Esophagus muscularis mucosa (tissue), 4 donors: ENCODE measurements around the gene UBL7.

Experiments
- CTCF ChIP-seq, 3 experiments: fragments of 200-600 bp in 2 of 3; fragments of 450-650 bp in 1 of 3; sonication (generic) in 2 of 3; IDR thresholded peaks; one replicate each; pipeline ENCODE4 v1.5.1; 2017 to 2019; ENCODE audit warnings: antibody characterized with exemption in 3 of 3, mild to moderate bottlenecking in 2 of 3, moderate library complexity in 1 of 3
- EP300 ChIP-seq: sonication (generic); formaldehyde crosslinking; IDR thresholded peaks from one replicate; pipeline ENCODE4 v1.6.1; 2017; ENCODE audit warnings: antibody characterized with exemption
- POLR2A ChIP-seq: fragments of 450-650 bp; IDR thresholded peaks from one replicate; pipeline ENCODE4 v1.6.1; 2017; ENCODE audit warnings: antibody characterized with exemption, moderate library complexity, mild to moderate bottlenecking, low read depth
- POLR2AphosphoS5 ChIP-seq, 2 donors: sonication (generic); formaldehyde crosslinking; IDR thresholded peaks; one replicate each; pipeline ENCODE4 v1.6.1; 2017; ENCODE audit warnings: antibody characterized with exemption in 2 of 2

- TF ChIP-seq POLR2AphosphoS5 (IDR thresholded peaks at IDR 0.05) (no peak), POLR2A (no peak), CTCF (IDR thresholded peaks at IDR 0.05) (no peak), EP300 (no peak)
These were observed 57.4 kb downstream of the UBL7 start for GRCh38 chr15:74403588-74403919.
